Measurements from ENCODE around the gene ZNF516. TPM values are rescaled to one million over a fixed set of nuclear protein-coding genes. Genes with fewer than 3 reads are reported as not detected.

The ZNF516 gene
- total RNA-seq (2016; rRNA removed; fragmentation: Illumina TruSeq; extraction: Trizol) (13.7 and 18.7 TPM in 2 replicates), polyA plus RNA-seq (2011; rRNA removed) (15.9 and 16.6 TPM in 2 replicates), polyA minus RNA-seq (2011; rRNA and poly(A)+ RNA removed; ENCODE audit: low replicate concordance) (0.23 and 36.8 TPM in 2 replicates), Bru-seq, nascent RNA (percentile 91 among the genes with signal in this experiment), BruChase-seq, experiment 1, labeled RNA remaining after a 6-hour chase (percentile 78 among the genes with signal in this experiment), BruChase-seq, experiment 2, labeled RNA remaining after a 2-hour chase (percentile 86 among the genes with signal in this experiment)
- total RNA-seq (2016; cell fraction: cytosol; rRNA removed; fragmentation: Illumina TruSeq; extraction: Trizol; ENCODE audit: low read depth) = 8.6 and 8.9 TPM in 2 replicates
- total RNA-seq (2016; cell fraction: insoluble cytoplasmic fraction; rRNA removed; fragmentation: Illumina TruSeq; extraction: Trizol) = 12.1 and 14.0 TPM in 2 replicates
- 13.3 and 14.6 TPM in 2 replicates for total RNA-seq (2016; cell fraction: membrane; rRNA removed; fragmentation: Illumina TruSeq; extraction: Trizol)
- 22.7 and 24.6 TPM in 2 replicates for total RNA-seq (2016; cell fraction: nucleus; rRNA removed; fragmentation: Illumina TruSeq; extraction: Trizol)
- polyA plus RNA-seq (2011; cell fraction: cytosol; rRNA removed) = 7.7 and 8.0 TPM in 2 replicates
- polyA plus RNA-seq (2011; cell fraction: nucleus; rRNA removed) = 47.5 and 64.5 TPM in 2 replicates
- polyA plus RNA-seq (2012) = 17.9 and 19.5 TPM in 2 replicates
- 0.54 and 1.1 TPM in 2 replicates for polyA plus RNA-seq (2016; cell fraction: cytosol; fragmentation: Illumina TruSeq; extraction: Trizol; ENCODE audit: low read depth)
- polyA plus RNA-seq (2016; cell fraction: insoluble cytoplasmic fraction; fragmentation: Illumina TruSeq; extraction: Trizol; ENCODE audit: low read depth) = 10.2 and 12.1 TPM in 2 replicates
- polyA plus RNA-seq (2016; cell fraction: membrane; fragmentation: Illumina TruSeq; extraction: Trizol; ENCODE audit: low read depth) = 2.0 and 2.4 TPM in 2 replicates
- polyA plus RNA-seq (2016; cell fraction: nucleus; fragmentation: Illumina TruSeq; extraction: Trizol; ENCODE audit: insufficient read depth, low read depth) = 27.0 and 28.2 TPM in 2 replicates
- 18.4 and 18.5 TPM in 2 replicates for polyA minus RNA-seq (2011; cell fraction: cytosol; rRNA and poly(A)+ RNA removed)
- 61.5 and 68.2 TPM in 2 replicates for polyA minus RNA-seq (2011; cell fraction: nucleus; rRNA and poly(A)+ RNA removed)
- long read RNA-seq, experiment 1, partial matches to known transcripts = 0 of 15 reads
- long read RNA-seq, experiment 1, other reads (novel, unspliced or antisense) = 15 of 15 reads
- long read RNA-seq, experiment 2, partial matches to known transcripts = 6 of 38 reads
- long read RNA-seq, experiment 2, other reads (novel, unspliced or antisense) = 31 of 38 reads

GRCh38 chr18:76495006-76495370, at the start of gene ZNF516:
TSS of gene ZNF516 (minus strand) at chr18:76495242. CDS start at chr18:76443054, 52,188 bp downstream.
- Histone ChIP-seq H3K9me3 (ENCODE audit: low read length) (no peaks in the 10 kb centered on the region), H3K79me2 (ENCODE audit: insufficient read depth, low read length) (peaks cover 35% of the 10 kb centered on the region), H3K4me1 (ENCODE audit: insufficient read depth, low read length) (peaks cover 13% of the 10 kb centered on the region), H3K36me3 (replicated peaks in 1 of 2; ENCODE audit: control insufficient read depth in 1 of 2, insufficient read depth in 2 of 2, low read length in 2 of 2) (no peaks in the 10 kb centered on the region), H4K20me1 (ENCODE audit: insufficient read depth, low read length) (peaks cover 9% of the 10 kb centered on the region), H3K9ac (ENCODE audit: insufficient read depth, low read depth, low read length) (peak within 1 kb of the TSS; percentile 95), H3K27ac (ENCODE audit: extremely low read length, insufficient read depth, low read length) (peak within 1 kb of the TSS; percentile 100), H3K4me3 (replicated peaks in 1 of 3; ENCODE audit: insufficient read depth in 1 of 3, low read depth in 2 of 3, low read length in 3 of 3) (peak within 1 kb of the TSS; percentile 84 to 96 (median 84)), H3K27me3 (ENCODE audit: control insufficient read depth in 1 of 2, insufficient read depth in 2 of 2, low read length in 2 of 2) (no peaks in the 10 kb centered on the region; a peak in 1 of 5 replicates), H2AFZ (ENCODE audit: low read length) (no peak within 1 kb of the TSS), H3K4me2 (ENCODE audit: low read depth, low read length) (peak within 1 kb of the TSS; percentile 93)
- in situ Hi-C loops (cut with HindIII; ENCODE audit: extremely low pct_ligation_motif_present, low pct_unique_long_range_greater_than_20kb) = no loop called here
- no peak for FAIRE-seq
- ATAC-seq = no peak
- ChIA-PET CTCF (ENCODE audit: low intra/inter-chr PET ratio, low total read pairs) (no interaction called here), POLR2A (interaction anchor here (0.8 to 2.7 kb wide), 4 partner anchors 8 to 1286 kb away, joined by 3 to 22 read pairs (median 6); partner anchors contain the start of gene PTGR3)
- intact Hi-C loops (cut with micrococcal nuclease; ENCODE audit: unreplicated experiment) = loop anchor here (2.0 to 10.0 kb wide), 2 partner anchors 90 to 192 kb away; no protein-coding TSS in a partner anchor
- no peak for TF ChIP-seq MYC (CRISPR knock-in tag; IDR thresholded peaks at IDR 0.05; ENCODE audit: borderline replicate concordance)
- TF ChIP-seq STAG1 (CRISPR knock-in tag; IDR thresholded peaks at IDR 0.05) = no peak
- no peak for TF ChIP-seq ZNF740 (CRISPR knock-in tag; IDR thresholded peaks at IDR 0.05)
- no peak for TF ChIP-seq ZNF460 (CRISPR knock-in tag; IDR thresholded peaks at IDR 0.05; ENCODE audit: borderline replicate concordance)
- peak; percentile 13 for TF ChIP-seq RBFOX2 (IDR thresholded peaks at IDR 0.05; ENCODE audit: low read depth, low read length)
- TF ChIP-seq BCLAF1 (IDR thresholded peaks at IDR 0.05) = no peak
- no peak for TF ChIP-seq ZBTB7B (CRISPR knock-in tag; IDR thresholded peaks at IDR 0.05)
- DNase-seq (ENCODE audit: low spot score) = no peak
- BruUV-seq (replicated peaks) = no TSS peak
- WGBS (ENCODE audit: low lambda C conversion rate) = 0% methylated on average over 1 of the region's 64 CpGs
